Gastrocnemius medialis (tissue), 4 donors: Measurements from ENCODE around the gene CRISPLD2.

ENCODE experiments used
- POLR2A ChIP-seq, 2 donors: fragments of 450-650 bp; IDR thresholded peaks; one replicate each; pipeline ENCODE4 v1.6.1; 2017; ENCODE audit warnings: antibody characterized with exemption in 2 of 2, mild to moderate bottlenecking in 2 of 2, moderate library complexity in 2 of 2
- TF ChIP-seq, protein P1 (sequence below), 5 experiments: fragments of 450-650 bp in 3 of 5; fragments of 200-600 bp in 2 of 5; sonication (generic) in 2 of 5; IDR thresholded peaks in 4 of 5; conservative IDR thresholded peaks in 1 of 5; 1 replicate in 4 of 5; 2 replicates in 1 of 5; pipeline ENCODE4 v1.5.1; 2016 to 2019; ENCODE audit warnings: antibody characterized with exemption in 5 of 5, mild to moderate bottlenecking in 3 of 5, moderate library complexity in 3 of 5

DNA sequence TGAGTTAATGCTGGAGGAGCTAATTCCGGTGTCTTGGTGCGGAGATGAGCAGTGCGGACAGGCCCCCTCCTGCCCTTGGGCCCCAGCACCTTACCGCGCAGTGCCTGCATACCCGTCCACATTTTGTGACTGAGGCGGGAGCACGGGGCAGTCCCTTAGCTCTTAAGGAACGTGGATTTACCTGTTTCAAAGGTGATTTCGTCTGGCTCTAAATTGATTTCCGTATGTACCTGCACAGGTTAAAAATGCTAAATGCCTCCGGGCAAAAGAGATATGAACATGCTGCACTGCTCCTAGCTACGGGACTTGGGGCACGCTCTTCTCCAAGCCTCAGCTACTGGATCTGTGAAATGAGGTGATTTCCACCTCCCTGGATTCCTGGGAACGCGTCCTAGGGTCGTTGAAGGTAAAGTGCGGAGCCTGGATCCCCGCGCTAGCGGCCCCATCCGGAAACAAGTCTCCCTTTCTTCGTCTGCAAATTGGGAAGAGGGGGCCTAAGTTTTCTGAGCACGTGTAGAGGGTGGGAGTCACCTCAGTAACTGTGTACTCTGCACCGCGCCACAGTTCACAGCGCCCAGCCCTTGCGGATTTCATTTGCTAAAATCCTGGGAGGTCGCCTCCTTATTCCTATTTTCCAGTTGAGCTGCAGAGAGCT lies 669 bp upstream of the CRISPLD2 start:
- TF ChIP-seq, protein P1, sequence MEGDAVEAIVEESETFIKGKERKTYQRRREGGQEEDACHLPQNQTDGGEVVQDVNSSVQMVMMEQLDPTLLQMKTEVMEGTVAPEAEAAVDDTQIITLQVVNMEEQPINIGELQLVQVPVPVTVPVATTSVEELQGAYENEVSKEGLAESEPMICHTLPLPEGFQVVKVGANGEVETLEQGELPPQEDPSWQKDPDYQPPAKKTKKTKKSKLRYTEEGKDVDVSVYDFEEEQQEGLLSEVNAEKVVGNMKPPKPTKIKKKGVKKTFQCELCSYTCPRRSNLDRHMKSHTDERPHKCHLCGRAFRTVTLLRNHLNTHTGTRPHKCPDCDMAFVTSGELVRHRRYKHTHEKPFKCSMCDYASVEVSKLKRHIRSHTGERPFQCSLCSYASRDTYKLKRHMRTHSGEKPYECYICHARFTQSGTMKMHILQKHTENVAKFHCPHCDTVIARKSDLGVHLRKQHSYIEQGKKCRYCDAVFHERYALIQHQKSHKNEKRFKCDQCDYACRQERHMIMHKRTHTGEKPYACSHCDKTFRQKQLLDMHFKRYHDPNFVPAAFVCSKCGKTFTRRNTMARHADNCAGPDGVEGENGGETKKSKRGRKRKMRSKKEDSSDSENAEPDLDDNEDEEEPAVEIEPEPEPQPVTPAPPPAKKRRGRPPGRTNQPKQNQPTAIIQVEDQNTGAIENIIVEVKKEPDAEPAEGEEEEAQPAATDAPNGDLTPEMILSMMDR (IDR thresholded peaks at IDR 0.05 in 4 of 5, conservative IDR thresholded peaks at IDR 0.05 in 1 of 5), result no peak
- no peak for TF ChIP-seq POLR2A (IDR thresholded peaks at IDR 0.05)
